Activated CD4-positive, alpha-beta T cell treated with anti-CD3 and anti-CD28 coated beads, Interleukin-2, amount 50 U/mL, for 16 hours (primary cell): ENCODE results near the gene ZNF837.
"Not testable (repeated sequence)": the region's sequence is repeated elsewhere in the genome, so short reads cannot be mapped to it uniquely, and the experiment has no call there.

Source experiments
- DNase-seq: peaks from one replicate; pipeline ENCODE4 v3.0.0-alpha.2; 2020

Gene ZNF837

DNA sequence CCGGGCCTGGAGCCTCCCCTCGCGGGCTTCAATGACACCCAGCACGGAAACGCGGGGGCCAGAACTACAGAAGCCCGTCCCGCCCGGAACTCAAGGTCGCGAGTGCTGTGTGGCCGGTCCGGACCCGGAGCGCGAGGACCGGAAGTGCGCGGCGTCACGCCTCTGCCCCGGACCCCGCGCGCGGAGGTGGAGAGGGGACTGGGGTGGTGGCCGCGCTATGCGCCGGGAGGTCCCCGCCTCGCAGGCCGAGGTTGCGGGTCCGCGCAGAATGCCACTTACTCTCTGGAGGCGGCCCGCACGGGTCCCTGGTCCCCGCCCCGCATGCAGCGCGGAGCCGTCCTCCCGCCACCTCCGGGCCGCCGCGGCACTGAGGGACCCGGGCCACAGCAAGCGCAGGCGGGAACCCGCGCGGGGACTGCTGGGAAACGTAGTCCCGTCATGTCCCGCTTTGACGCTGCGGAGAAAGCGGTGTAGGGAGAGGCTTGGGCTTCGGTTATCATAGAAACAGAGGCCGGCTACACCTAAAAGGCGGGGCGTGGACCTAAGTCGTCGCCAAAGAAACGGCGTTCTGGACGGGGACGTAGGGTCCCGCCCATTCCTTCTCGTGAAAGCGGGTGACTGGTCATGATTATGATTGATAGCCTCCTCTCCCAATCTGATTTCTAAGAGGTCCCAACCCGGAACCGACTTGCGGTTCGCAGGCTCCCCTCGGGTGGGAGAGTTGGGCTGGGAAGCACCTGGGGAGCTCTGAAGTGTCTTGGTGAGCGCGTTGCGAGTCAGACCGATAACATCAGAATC lies at the start of gene ZNF837:
TSS of gene ZNF837 (minus strand) at position 369 of the 798 bp plus-strand sequence. CDS start 11,698 bp downstream, outside the sequence.
- DNase-seq, result peak; percentile 100

DNA sequence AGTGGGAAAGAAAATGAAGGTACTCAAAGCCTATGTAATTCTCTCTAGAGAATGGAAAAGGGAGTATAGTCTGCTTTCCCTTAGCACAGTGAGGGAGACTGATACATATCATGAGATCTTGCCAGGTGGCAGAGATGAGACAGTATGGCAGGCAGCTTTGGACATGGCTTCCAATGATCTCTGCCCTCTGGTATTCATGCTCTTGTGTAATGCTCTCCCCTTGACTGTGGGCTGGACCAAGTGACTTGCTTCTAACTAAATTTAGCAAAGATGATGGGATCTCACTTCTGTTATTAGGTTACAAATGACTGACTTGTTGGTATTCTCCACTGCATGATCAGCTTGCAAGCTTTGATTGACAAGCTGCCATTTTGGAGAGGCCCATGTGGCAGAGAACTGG lies 48.9 kb upstream of the ZNF837 start:
- DNase-seq, result no peak

DNA sequence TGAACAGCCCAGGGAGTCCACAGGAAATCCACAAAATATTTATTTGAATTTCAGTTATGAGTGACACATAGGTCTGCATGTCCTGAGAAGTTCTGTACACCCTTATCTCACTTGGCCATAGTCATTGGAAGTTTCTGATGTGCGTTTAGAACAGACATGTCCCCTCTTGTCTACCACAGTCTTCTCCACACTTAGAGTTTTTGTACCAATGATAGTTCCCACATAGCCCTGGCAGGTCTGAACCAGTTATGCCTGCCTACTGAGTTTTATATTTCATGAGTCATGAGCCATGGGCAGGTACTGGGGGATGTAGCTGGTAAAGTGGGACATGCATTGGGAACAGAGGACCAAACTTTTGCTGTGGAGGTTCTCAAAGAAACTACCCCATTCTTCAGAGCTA lies 47.8 kb upstream of the ZNF837 start:
- no peak for DNase-seq

DNA sequence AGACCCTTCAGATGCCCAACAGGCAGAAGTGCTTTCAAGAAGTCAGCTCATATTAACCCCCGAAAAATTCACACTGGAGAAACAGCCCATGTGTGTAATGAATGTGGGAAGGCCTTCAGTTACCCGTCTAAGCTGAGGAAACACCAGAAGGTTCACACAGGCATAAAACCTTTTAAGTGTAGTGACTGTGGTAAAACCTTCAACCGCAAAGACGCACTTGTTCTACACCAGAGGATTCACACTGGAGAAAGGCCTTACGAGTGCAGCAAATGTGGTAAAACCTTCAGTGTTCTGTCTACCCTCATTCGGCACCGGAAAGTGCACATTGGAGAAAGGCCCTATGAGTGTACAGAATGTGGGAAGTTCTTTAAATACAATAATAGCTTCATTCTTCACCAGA lies 36.2 kb upstream of the ZNF837 start:
- DNase-seq, result no peak

DNA sequence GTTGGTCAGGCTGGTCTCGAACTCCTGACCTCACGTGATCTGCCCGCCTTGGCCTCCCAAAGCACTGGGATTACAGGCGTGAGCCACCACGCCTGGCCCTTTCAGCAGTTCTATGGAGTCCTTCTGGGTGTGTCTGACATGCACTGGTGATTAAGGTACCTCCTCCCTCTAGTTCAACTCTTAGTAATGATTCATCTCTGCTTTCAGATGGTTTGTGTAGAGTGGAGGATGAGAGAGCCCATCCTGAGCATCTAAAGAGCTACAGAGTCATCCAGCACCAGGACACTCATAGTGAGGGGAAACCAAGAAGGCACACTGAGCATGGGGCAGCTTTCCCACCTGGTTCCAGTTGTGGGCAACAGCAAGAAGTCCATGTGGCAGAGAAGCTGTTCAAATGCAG lies 35.8 kb upstream of the ZNF837 start:
- no peak for DNase-seq

DNA sequence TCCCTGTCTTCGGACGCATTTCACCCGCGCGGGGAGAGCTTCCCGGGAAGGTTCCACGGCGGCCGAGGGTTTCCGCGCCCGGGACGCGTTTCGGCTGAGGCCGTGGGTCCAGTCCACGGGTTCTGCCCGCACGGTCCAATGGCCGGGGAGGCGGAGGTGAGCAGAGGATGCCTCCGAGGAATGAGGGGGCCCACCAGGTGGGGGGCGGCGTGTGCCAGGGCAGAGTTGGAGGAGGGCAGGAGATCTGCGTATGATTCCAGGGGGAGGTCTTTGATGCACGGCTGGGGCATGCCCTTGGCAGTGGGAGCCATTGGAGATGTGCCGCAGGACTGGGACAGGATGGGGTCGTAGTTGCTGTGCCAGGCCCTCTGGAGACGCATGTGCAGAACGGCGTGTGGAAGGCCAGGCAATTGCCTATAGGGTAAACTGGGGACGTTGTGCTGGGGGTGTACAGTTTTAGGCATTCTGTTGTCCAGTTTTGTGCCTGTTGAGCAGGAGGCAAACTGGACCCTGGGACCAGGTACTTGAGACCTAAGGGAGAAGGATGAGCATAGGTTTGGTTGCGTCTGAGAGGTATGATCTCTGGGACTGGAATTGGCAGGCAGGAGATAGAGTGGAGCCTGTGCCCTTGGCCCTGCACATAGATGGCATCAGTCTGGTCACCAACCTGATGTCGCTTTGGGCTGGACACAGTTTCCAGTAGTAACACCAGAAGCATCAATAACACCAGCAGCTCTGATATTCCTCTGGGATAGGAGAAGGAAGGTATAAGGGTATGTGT lies 28.4 kb upstream of the ZNF837 start:
- no peak for DNase-seq

DNA sequence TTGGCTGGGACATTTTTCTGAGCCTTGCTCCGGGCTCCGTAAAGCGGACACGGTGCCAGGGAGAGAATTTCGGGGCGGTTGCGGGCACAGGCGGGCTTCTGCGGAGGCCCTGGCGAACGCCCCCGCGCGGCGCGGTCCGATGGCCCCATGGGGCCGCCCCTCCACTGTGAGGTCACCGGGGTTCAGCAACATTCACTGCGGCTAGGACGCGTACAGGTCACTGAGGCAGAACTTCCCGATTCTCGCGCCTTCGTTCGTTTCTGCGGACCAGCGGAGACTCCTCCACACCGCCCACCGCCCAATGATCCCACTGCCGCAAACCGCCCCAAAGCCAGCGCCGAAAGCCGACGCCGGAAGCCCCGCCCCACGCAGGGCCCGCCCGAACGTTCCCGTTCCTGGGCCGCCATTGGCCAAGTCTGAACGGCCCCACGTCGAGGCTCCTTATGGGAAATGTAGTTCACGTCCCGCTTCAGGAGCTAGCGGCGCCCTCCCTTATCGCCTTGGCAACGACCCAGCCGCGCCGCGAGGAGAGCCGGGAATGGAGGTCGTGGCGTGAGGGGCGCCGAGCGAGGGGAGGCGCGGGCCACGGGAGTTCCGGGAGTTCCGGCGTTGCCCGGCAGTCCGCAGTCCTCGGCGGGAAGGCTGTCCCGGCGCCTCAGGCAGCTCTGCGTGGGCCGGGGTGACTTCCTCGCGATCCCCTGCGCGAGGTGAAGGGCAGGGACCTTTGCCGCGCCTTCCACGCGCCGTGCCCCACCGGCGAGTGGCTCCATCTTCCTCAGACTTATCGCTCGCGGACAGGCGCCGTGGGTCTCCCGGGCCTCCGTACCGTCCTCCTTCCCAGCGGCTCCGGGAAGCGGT lies 27.6 kb upstream of the ZNF837 start, which contains the start of gene ZNF584:
TSS of gene ZNF584 (plus strand) at position 498 of the 858 bp plus-strand sequence. CDS start 499 bp downstream, outside the sequence.
- peak; percentile 97 for DNase-seq

DNA sequence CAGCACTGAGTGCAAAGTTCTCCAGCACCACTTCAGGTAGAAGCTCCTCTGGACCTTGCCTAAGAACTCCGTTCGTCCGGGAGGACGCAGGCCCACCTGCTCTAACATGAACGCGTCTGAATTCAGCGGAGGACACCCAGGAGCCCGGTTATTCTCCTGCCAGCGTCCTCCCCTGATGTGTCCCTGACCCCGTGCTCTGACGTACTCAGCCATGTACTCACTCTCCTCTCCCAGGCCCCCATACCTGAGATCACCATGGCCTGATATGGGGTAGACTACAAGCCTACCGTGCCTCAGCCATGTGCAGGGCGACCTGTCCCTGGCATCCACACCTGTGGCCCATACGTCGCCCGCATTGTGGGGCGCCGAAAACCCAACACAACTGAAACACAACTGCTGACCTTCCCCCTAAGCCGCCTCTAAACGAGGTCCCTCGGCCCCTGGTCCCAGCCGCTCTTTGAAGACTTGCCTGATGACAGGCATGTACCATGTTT lies 26.9 kb upstream of the ZNF837 start:
- no peak for DNase-seq

DNA sequence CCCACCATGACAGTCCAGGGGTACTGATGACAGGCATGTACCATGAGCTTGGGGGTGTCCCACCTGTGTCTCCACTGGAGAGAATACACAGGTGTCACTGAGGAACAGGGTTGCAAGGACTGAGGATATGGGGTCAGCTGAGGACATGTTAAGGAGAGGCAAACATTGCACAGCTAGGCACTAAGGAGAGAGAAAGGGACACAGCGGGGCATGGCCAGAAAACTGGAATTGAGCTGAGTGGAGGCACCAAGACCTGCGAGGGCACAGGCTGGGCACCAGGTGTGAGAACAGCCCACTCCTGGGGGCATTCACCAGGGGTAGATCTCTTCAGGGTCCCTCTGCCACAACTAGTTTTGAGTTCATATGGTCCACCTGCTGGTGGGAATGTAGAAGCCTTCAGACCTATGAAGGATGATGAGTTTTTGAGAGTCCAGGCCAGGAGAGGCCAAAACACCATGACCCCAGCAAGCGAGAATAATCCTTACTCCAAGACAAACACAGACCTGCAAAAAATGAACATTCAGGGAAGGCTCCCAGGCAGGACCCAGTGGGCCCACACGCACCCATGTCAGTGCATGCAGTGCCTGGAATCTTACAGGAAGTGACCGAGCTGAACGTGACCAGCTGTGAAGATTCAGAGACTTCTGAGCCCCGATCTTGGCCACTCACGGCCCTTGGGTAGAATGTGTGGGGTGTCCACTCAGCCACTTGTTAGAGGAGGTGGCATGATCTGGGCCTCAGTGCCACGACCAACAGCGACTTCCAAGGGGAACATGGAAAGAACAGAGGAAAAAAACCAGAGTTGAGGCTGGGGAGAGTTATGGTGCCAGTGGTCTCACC lies 26.2 kb upstream of the ZNF837 start:
- no peak for DNase-seq

DNA sequence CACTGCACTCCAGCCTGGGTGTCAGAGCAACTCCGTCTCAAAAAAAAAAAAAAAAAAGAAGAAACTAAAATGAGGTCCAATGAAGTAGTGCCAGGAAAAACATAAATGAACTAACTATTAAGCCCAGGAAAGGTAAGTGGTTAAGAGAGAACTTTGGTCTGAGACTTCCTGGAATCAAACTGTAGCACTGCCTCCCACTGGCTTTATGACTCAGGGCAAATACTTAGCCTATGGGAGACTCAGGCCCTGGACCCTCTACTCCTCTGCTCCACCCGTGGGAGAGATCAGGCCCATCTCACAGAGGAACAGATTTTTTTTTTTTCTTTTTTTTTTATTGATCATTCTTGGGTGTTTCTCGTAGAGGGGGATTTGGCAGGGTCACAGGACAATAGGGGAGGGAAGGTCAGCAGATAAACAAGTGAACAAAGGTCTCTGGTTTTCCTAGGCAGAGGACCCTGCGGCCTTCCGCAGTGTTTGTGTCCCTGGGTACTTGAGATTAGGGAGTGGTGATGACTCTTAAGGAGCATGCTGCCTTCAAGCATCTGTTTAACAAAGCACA lies 23.2 kb upstream of the ZNF837 start:
- DNase-seq, result not testable (repeated sequence)

DNA sequence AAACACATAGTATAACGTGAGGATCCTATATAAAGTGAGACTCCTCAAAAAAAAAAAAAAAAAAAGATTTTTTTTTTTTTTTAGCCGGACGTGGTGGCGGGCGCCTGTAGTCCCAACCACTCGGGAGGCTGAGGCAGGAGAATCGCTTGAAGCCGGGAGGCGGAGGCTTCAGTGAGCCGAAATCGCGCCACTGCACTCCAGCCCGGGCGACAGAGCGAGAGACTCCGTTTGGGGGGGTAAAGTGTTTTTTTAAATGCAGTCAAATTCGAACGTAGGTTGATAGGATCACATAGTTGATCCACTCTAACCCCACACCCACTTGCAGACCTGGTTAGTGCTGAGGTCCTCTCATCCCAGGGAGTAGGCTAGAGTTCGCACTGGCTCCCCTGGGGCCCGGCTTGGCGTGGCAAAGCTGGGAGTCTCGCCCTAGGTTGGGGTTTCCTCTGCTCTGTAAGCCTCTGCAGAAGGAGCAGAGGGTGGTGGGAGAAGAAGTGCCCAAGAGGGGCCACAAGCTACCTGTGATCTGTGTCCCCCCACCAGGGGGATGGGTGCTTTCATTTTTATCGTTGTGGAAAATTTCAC lies 21.1 kb upstream of the ZNF837 start:
- no peak for DNase-seq

DNA sequence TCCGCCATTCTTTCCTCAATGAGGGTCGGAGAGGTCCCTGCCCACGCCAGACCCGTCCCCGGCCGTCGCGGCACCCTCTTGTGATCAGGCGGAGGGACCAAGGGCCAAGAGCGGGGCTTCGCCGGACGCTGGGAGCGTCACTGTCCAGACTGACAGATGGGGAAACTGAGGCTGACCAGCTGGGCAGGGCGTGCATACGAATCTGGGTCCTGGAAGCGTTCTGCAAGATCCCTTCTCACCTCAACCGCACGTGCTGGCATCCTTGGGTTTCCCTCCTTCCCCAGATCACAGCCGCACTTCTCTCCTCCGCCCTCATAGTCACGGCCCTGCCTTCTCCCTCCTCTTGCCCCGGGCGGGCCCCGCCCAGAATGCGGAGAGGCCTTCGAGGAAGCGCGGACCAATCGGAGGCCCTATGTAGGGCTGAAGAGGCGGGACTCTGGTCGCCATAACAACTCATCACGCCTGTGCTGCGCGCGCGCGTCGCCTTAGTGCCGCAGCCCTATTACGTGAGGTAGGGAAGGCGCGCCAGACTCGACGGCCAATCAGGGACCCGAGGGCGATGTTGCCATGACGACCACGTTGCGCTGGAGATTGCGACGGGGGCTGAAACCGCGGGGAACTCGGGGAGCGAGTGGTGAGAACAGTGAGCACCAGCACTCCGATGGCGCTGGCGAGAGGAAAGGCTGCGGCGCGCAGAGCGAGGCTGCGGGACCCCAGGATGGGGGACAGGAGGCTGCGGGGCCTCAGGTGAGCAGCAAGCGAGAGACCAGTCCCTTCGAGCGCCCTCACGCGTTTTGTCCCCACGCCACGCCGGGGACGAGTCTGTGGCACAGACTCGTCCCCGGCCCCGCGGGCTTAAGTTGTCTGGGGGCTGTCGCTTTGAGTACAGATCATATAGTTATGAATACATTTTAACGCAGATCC lies 20.3 kb upstream of the ZNF837 start:
- peak; percentile 100 for DNase-seq

DNA sequence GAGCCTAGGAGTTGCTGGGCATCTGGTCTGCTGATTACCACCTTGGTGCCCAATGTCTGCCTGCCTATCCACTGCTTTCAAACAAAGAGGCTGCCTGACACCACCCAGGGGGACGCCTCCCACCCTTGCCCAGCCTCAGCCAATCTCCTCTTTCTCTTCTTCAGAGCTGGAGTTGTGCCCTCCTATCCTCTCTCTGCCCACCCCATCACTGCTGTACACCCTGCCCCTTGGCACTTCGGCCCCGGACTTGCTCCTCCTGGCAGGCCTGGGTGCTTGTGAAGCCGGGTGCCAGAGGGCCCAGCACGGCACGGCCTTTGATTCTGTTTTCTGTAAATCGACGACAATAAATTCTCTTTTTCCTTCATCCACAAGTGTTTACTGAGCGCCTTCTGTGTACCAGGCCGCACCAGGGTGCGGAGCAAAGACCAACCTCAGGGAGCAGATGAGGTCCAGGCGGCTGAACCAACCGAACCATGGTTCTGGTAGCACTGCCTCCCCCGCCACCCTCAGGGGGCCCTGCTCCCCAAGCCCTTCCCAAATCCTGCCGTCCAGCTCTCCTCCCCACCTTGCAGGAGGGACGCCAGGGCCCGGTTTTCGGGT lies 19.6 kb upstream of the ZNF837 start:
- DNase-seq, result no peak

DNA sequence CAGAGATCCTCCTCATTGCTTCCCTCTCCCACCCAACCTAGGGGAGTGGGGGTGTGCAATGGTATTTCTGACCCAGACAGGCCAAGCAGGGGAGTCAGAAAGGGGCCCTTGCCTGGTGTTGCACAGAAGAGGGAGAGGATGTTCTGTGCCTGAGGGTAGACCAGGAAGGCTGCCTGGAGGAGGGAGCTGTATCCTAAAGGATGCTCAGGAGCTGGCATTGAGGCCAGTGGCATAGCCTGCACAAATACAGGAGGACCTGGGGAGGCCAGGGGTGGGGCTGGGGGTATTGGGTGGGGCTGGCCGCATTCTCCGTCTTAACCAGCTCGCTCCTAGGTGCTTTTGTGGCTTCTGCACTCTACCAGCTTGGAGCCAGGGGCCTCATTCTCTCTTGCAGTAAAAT lies 19.1 kb upstream of the ZNF837 start:
- DNase-seq, result no peak

DNA sequence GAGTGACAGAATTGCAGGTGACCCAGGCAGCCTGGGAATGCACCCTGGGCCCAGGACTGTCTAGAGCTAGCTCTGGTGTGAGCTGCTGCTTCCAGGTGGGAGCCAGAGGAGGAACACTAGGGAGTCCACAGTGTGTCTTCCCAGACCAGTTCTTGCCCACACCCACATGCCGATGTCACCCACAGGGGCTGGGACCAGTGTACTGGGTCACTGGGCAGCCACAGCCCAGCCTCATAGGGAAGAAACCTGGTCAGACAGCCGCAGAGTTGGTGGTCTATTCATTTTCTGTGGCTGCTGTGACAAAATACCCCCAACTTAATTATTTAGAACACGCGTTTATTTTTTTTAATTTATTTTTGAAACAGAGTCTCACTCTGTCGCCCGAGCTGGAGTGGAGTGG lies 17.7 kb upstream of the ZNF837 start:
- no peak for DNase-seq

DNA sequence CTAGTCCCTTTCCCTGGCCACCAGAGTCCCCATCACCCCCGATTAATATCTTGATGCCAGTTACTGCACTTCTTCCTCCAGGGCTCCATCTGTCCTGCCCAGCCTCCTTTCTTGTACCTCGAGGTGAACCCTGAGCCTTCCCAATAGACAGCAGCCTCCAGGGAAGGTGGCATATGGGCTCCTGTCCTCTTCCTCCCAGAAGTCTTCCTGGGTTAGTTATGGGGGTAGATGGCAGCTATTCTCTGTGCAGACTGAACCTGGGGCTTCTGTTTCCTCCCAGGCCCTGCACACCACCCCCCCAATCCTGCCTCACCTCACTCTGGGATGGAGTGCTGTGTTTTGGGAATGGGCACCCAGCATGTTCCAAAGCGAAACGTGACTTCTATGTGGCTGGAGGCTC lies 17.3 kb upstream of the ZNF837 start:
- no peak for DNase-seq

DNA sequence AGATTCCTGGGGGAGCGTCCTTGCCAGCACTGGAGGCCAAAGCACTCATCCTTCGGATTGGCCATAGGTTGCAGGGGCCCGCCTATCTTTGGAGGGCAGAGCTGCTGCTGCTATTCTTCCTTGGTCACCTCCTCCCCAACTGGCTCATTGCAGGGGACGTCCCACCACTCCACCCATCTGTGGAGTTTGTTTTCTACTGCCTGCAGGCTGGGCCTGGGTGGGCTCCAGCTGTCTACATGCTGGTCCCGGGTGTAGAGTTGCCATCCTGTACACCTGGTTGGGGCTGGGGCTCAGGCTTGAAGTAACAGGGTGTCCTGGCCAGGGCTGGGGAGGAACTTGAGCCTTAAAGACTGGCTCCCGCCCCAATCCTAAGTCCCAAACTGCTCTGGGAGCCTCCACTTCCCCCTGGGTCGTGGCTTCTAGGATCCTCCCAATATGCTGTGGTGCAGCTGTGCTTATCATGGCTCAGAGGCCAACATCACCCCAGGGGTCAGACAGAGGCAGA lies 16.8 kb upstream of the ZNF837 start:
- no peak for DNase-seq

DNA sequence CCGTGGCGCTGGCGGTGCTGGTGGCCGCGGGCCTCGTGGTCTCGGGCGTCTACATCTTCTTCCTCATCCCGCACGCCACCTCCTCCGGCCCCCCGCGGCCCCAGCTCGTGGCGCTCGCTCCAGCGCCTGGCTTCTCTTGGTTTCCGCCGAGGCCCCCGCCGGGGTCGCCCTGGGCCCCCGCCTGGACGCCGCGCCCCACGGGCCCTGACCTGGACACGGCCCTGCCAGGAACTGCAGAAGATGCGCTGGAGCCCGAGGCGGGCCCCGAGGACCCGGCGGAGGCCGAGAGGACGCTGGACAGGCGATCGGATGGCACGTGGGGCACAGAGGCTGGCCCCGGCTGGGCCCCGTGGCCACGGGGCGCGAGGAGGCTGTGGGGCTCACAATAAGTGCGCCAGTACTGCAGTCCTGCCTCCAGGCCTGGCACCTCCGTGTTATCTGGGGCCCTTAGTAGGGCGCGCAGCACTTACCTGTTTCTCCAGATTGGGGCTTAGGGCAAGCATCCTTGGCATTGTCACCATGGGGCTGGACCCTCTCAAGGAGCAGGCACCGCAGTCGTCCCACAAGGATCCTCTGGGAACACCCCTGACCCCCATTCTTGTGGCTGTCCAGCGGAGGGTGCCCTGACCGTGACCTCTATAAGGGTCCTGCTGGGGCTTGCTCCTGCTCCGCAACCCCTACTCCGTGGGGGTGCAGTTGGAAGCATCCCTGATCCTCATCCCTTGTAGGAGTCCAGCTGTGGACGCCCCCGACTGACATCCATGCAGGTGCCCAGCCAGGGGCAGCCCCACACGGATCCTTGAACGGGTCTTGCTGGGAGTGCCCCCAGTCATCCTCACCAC lies 16.1 kb upstream of the ZNF837 start:
- DNase-seq, result no peak
